Mesothelial cell of epicardium (in vitro differentiated cells): Measurements from ENCODE around the gene SKA1. TPM values are rescaled to one million over a fixed set of nuclear protein-coding genes. Genes with fewer than 3 reads are reported as not detected.

Experiments used
- DNase-seq, 2 experiments: peaks; one replicate each; pipeline ENCODE4 v3.0.0; 2021; ENCODE audit warnings: low spot score in 2 of 2; ENCODE audit not compliant: unreplicated experiment in 2 of 2
- H3K27ac Mint-ChIP-seq: 2 replicates; pipeline ENCODE4 v1.8.0; 2021; ENCODE audit warnings: mixed read lengths
- H3K27me3 Mint-ChIP-seq: 2 replicates; pipeline ENCODE4 v1.8.0; 2021; ENCODE audit warnings: low read depth, mixed read lengths
- H3K36me3 Mint-ChIP-seq: 2 replicates; pipeline ENCODE4 v1.8.0; 2021; ENCODE audit warnings: mixed read lengths
- H3K4me1 Mint-ChIP-seq: 2 replicates; pipeline ENCODE4 v1.8.0; 2021; ENCODE audit warnings: mixed read lengths
- H3K4me3 Mint-ChIP-seq: 2 replicates; pipeline ENCODE4 v1.8.0; 2021; ENCODE audit warnings: mild to moderate bottlenecking, moderate library complexity, mixed read lengths
- H3K9me3 Mint-ChIP-seq: 2 replicates; pipeline ENCODE4 v1.8.0; 2021; ENCODE audit warnings: mixed read lengths
- total RNA-seq: library from RNA; stranded (reverse); gene quantifications from 3 replicates; pipeline ENCODE4 v1.2.1, GENCODE V29; 2021
- TF ChIP-seq, protein P1 (sequence below): fragments of 200-600 bp; sonication (generic); IDR thresholded peaks from one replicate; pipeline ENCODE4 v1.5.0; 2021; ENCODE audit warnings: antibody characterized with exemption; ENCODE audit not compliant: unreplicated experiment

SKA1 gene
- total RNA-seq, 1 donor from 2014 or later = 5.5 TPM

DNA sequence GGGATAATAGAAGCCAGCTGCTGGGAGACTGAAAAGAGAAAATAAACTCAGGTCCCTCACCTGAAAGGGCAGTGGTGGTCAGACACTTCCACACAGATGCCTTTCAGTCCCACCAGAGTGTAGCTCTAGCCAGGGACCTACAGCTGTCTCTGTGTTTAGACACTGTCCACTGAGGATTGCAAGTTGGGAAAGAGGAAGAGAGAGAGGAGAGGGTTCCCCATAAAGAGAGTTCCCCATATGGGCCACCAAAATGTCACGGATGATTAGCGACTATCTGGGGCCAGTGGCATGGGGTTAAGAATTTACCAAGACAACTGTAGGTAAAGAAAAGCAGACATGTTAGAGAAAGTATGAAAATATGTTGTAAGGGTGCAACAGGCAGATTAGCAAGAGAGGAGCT is 36.7 kb upstream of the SKA1 start:
- peaks cover 24% of the 10 kb centered on the region for H3K4me1 Mint-ChIP-seq
- no peak overlapping the region for H3K4me3 Mint-ChIP-seq
- no peaks in the 10 kb centered on the region for H3K9me3 Mint-ChIP-seq
- TF ChIP-seq, protein P1, sequence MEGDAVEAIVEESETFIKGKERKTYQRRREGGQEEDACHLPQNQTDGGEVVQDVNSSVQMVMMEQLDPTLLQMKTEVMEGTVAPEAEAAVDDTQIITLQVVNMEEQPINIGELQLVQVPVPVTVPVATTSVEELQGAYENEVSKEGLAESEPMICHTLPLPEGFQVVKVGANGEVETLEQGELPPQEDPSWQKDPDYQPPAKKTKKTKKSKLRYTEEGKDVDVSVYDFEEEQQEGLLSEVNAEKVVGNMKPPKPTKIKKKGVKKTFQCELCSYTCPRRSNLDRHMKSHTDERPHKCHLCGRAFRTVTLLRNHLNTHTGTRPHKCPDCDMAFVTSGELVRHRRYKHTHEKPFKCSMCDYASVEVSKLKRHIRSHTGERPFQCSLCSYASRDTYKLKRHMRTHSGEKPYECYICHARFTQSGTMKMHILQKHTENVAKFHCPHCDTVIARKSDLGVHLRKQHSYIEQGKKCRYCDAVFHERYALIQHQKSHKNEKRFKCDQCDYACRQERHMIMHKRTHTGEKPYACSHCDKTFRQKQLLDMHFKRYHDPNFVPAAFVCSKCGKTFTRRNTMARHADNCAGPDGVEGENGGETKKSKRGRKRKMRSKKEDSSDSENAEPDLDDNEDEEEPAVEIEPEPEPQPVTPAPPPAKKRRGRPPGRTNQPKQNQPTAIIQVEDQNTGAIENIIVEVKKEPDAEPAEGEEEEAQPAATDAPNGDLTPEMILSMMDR = no peak
- H3K27ac Mint-ChIP-seq = no peak overlapping the region
- H3K36me3 Mint-ChIP-seq = no peaks in the 10 kb centered on the region
- no peak for DNase-seq
- H3K27me3 Mint-ChIP-seq = no peaks in the 10 kb centered on the region

DNA sequence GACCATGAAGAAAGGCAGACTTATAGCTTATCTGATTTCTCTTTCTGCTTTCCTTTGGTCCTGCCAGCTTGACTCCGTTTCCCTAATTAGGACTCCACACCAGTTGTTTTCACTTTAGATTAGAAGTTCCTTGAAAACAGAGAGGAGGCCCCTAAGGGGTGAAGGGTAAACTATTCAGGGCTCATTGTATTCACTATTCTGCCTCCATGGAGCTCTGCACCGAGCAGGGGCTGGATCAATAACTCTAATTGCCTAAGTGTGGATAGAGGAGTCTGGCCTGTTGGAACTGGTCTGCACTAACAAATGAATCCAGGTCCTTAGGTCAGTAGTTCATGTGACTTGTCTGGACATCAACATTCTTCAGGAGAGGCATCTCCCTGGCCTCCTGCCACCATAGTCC is 36.1 kb upstream of the SKA1 start:
- TF ChIP-seq, protein P1 = no peak
- H3K9me3 Mint-ChIP-seq = no peaks in the 10 kb centered on the region
- no peak overlapping the region for H3K27ac Mint-ChIP-seq
- DNase-seq = no peak
- H3K4me3 Mint-ChIP-seq = no peak overlapping the region
- peaks cover 24% of the 10 kb centered on the region for H3K4me1 Mint-ChIP-seq
- no peaks in the 10 kb centered on the region for H3K27me3 Mint-ChIP-seq
- H3K36me3 Mint-ChIP-seq = no peaks in the 10 kb centered on the region

DNA sequence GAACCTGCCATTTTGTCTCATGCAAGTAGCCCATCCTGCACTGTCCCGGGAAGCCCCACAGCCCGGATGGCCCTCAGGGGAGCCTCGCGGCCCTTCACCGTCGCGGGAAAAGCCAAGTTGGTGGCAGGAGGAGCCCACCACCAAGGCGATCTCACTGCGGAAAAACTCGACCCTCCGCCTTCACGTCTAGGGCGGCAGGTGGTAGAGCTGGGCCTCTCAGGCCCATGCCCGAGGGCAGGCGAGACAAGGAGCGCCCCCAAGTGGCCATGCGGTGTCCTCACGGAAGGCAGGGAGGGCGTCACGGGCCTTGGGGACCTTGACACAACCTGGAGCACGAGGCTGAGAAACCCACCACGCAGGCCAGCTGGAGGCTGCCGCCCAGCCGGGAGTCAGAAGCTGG is 34.8 kb upstream of the SKA1 start:
- DNase-seq = no peak
- TF ChIP-seq, protein P1 = no peak
- no peaks in the 10 kb centered on the region for H3K27me3 Mint-ChIP-seq
- H3K27ac Mint-ChIP-seq = no peak overlapping the region
- no peak overlapping the region for H3K4me3 Mint-ChIP-seq
- peaks cover 24% of the 10 kb centered on the region for H3K4me1 Mint-ChIP-seq
- H3K36me3 Mint-ChIP-seq = no peaks in the 10 kb centered on the region
- H3K9me3 Mint-ChIP-seq = no peaks in the 10 kb centered on the region

DNA sequence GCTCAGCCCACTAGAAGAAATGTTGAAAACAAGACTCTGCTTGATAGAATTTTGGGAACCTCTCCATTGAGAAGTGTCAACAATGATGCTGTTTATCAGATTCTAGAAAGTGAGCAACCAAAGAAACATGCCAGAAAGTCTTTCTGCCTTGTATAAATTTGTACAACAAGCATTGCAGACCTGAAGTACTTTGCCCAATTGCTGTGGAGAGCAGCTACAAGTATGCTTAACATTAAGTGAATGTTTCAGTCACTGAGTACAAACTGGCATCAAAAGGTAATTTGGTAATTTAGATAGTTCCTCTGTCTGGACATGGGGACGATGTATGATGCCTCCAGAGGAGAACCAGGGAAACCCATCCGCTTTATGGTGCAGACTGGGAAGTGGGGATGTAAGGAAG is 33.4 kb upstream of the SKA1 start:
- TF ChIP-seq, protein P1 = no peak
- H3K36me3 Mint-ChIP-seq = no peaks in the 10 kb centered on the region
- H3K9me3 Mint-ChIP-seq = no peaks in the 10 kb centered on the region
- DNase-seq = no peak
- peaks cover 14% of the 10 kb centered on the region for H3K4me1 Mint-ChIP-seq
- H3K27me3 Mint-ChIP-seq = no peaks in the 10 kb centered on the region
- H3K27ac Mint-ChIP-seq = no peak overlapping the region
- no peak overlapping the region for H3K4me3 Mint-ChIP-seq

DNA sequence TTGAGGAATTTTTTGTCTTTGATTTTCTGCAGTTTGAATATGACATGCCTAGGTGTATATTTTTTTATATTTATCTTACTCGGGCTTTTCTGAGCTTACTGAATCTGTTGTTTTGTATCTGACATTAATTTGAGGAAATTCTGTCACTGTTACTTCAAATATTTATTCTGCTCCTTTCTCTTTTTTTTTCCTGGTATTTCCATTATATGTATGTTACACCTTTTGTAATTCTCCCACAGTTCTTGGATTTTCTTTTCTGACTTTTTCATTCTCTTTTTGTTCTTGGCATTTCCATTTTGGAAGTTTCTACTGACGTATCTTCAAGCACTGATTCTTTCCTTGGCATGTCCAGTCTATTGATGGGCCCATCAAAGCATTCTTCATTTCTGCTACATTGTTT is 24.1 kb upstream of the SKA1 start:
- no peak overlapping the region for H3K27ac Mint-ChIP-seq
- DNase-seq = no peak
- peaks cover 4% of the 10 kb centered on the region for H3K27me3 Mint-ChIP-seq
- TF ChIP-seq, protein P1 = no peak
- H3K9me3 Mint-ChIP-seq = peaks cover 9% of the 10 kb centered on the region
- no peak overlapping the region for H3K4me3 Mint-ChIP-seq
- no peaks in the 10 kb centered on the region for H3K36me3 Mint-ChIP-seq
- no peaks in the 10 kb centered on the region for H3K4me1 Mint-ChIP-seq
